Transverse colon (tissue), 4 donors: ENCODE measurements around the gene TMEFF1. TPM values are rescaled to one million over a fixed set of nuclear protein-coding genes. Genes with fewer than 3 reads are reported as not detected.

ENCODE experiments used
- DNase-seq: peaks from one replicate; pipeline ENCODE4 v3.0.0-alpha.2; 2019
- H3K27ac ChIP-seq, 4 donors: fragments of 200-600 bp; sonication (generic); 2 replicates each; pipeline ENCODE4 v1.5.1; 2016 to 2018; ENCODE audit warnings: inconsistent platforms in 4 of 4
- H3K27me3 ChIP-seq: fragments of 200-600 bp; sonication (generic); 2 replicates; pipeline ENCODE4 v1.5.1; 2017; ENCODE audit warnings: inconsistent platforms
- H3K36me3 ChIP-seq, 4 donors: fragments of 200-600 bp; sonication (generic); 2 replicates each; pipeline ENCODE4 v1.5.1; 2017 to 2019; ENCODE audit warnings: inconsistent platforms in 4 of 4
- H3K4me1 ChIP-seq, 4 donors: fragments of 200-600 bp; sonication (generic); 2 replicates each; pipeline ENCODE4 v1.5.1; 2017 to 2020; ENCODE audit warnings: inconsistent platforms in 4 of 4
- H3K4me3 ChIP-seq, 4 donors: fragments of 200-600 bp; sonication (generic); 1 replicate in 1 of 4; 2 replicates in 3 of 4; pipeline versions ENCODE4 v1.5.1 to v1.6.1; 2017 to 2019; ENCODE audit warnings: inconsistent platforms in 4 of 4
- H3K9me3 ChIP-seq, 2 donors: fragments of 200-600 bp; sonication (generic); 2 replicates each; pipeline ENCODE4 v1.5.1; 2017 to 2019; ENCODE audit warnings: inconsistent platforms in 2 of 2
- EP300 ChIP-seq: sonication (generic); formaldehyde crosslinking; IDR thresholded peaks from one replicate; pipeline ENCODE4 v1.6.1; 2017; ENCODE audit warnings: antibody characterized with exemption, low read depth
- POLR2A ChIP-seq: fragments of 450-650 bp; IDR thresholded peaks from one replicate; pipeline ENCODE4 v1.6.1; 2016; ENCODE audit warnings: antibody characterized with exemption, mild to moderate bottlenecking, moderate library complexity
- POLR2AphosphoS5 ChIP-seq, 3 donors: sonication (generic); formaldehyde crosslinking; IDR thresholded peaks; one replicate each; pipeline ENCODE4 v1.6.1; 2016; ENCODE audit warnings: antibody characterized with exemption in 3 of 3
- WGBS, 2 donors: methylation state at CpG; one replicate each; pipeline ENCODE4 v1.1.5; 2018; ENCODE audit warnings: low coverage in 1 of 2; 5-methylcytosine and 5-hydroxymethylcytosine counted together
- in situ Hi-C, 4 donors: fragments of 200-750 bp; cut with MboI; loops; one replicate each; pipeline versions ENCODE4 v1.15.0 to v1.15.1; 2017; ENCODE audit warnings: low sequenced_read_pairs in 3 of 4, low pct_ligation_motif_present in 1 of 4, low pct_unique_long_range_greater_than_20kb in 1 of 4
- intact Hi-C: fragments of 100-400 bp; cut with DNase I; formaldehyde crosslinking; loops from one replicate; pipeline ENCODE4 v1.15.1; 2023; ENCODE audit warnings: low total_unique reads
- total RNA-seq, 4 donors: library from RNA; depleted of rRNA; stranded (reverse); fragments of >200 nt; gene quantifications; one replicate each; pipeline ENCODE4 v1.1.0, GENCODE V29; 2016
- TF ChIP-seq, protein P1 (sequence below), 5 experiments: fragments of 200-600 bp in 3 of 5; fragments of 450-650 bp in 2 of 5; sonication (generic) in 3 of 5; IDR thresholded peaks; 1 replicate in 2 of 5; 2 replicates in 3 of 5; pipeline ENCODE4 v1.5.1; 2016 to 2017; ENCODE audit warnings: antibody characterized with exemption in 5 of 5, inconsistent platforms in 3 of 5, mild to moderate bottlenecking in 2 of 5, moderate library complexity in 1 of 5

Gene TMEFF1
- total RNA-seq, 4 donors from 2014 or later = not detected

DNA sequence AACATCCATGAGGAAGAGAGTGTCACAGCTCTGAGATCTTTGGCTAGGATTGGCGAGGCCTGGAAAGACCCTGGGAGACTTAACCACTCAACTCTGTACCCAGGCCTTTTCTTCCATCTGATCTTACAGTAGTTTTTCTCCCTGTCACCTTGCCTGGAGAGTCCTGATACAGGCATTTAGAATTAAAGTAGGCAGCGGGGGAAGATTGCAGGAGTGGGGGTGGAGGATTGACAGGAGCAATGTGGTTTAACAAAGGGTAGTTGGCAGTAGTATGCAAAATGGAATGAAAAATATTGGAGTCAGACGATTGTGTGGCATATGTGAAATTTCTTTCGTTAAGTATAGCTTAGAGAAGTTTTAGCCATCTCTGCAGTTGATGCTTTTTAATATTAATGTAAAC is 16.9 kb downstream of the TMEFF1 start:
- intact Hi-C loops (no loop called here), in situ Hi-C loops (no loop called here)
- no peak for TF ChIP-seq EP300
- TF ChIP-seq, protein P1, sequence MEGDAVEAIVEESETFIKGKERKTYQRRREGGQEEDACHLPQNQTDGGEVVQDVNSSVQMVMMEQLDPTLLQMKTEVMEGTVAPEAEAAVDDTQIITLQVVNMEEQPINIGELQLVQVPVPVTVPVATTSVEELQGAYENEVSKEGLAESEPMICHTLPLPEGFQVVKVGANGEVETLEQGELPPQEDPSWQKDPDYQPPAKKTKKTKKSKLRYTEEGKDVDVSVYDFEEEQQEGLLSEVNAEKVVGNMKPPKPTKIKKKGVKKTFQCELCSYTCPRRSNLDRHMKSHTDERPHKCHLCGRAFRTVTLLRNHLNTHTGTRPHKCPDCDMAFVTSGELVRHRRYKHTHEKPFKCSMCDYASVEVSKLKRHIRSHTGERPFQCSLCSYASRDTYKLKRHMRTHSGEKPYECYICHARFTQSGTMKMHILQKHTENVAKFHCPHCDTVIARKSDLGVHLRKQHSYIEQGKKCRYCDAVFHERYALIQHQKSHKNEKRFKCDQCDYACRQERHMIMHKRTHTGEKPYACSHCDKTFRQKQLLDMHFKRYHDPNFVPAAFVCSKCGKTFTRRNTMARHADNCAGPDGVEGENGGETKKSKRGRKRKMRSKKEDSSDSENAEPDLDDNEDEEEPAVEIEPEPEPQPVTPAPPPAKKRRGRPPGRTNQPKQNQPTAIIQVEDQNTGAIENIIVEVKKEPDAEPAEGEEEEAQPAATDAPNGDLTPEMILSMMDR (IDR thresholded peaks at IDR 0.05) = no peak
- TF ChIP-seq POLR2AphosphoS5 (IDR thresholded peaks at IDR 0.05) = no peak
- TF ChIP-seq POLR2A = no peak
- no peak for DNase-seq
- H3K27ac ChIP-seq = no peak overlapping the region
- no peak overlapping the region for H3K4me3 ChIP-seq
- WGBS, 2 donors = 82 to 88% methylated on average over 4 of the region's 4 CpGs
- no peaks in the 10 kb centered on the region for H3K9me3 ChIP-seq
- no peaks in the 10 kb centered on the region for H3K36me3 ChIP-seq
- no peaks in the 10 kb centered on the region for H3K4me1 ChIP-seq
- no peaks in the 10 kb centered on the region for H3K27me3 ChIP-seq

GRCh38 chr9:100492952-100493351 is 20.0 kb downstream of the TMEFF1 start:
- no peak overlapping the region for H3K27ac ChIP-seq
- no peak overlapping the region for H3K4me3 ChIP-seq
- in situ Hi-C loops (no loop called here), intact Hi-C loops (no loop called here)
- DNase-seq = no peak
- TF ChIP-seq POLR2A = no peak
- no peak for TF ChIP-seq POLR2AphosphoS5 (IDR thresholded peaks at IDR 0.05)
- TF ChIP-seq, protein P1 (IDR thresholded peaks at IDR 0.05) = no peak
- no peak for TF ChIP-seq EP300
- H3K9me3 ChIP-seq = no peaks in the 10 kb centered on the region
- WGBS, 2 donors = 71 to 81% methylated on average over 2 of the region's 2 CpGs
- no peaks in the 10 kb centered on the region for H3K36me3 ChIP-seq
- H3K27me3 ChIP-seq = no peaks in the 10 kb centered on the region
- H3K4me1 ChIP-seq = no peaks in the 10 kb centered on the region

- Histone ChIP-seq H3K36me3 (no peaks in the 10 kb centered on the region), H3K4me1 (no peaks in the 10 kb centered on the region), H3K27me3 (no peaks in the 10 kb centered on the region), H3K9me3 (no peaks in the 10 kb centered on the region), H3K4me3 (no peak overlapping the region), H3K27ac (no peak overlapping the region)
- intact Hi-C loops = no loop called here
- WGBS, 2 donors = 77 to 86% methylated on average over 5 of the region's 5 CpGs
- in situ Hi-C loops = no loop called here
- DNase-seq = no peak
- TF ChIP-seq POLR2AphosphoS5 (IDR thresholded peaks at IDR 0.05) (no peak), POLR2A (no peak), EP300 (no peak)
- TF ChIP-seq, protein P1 (IDR thresholded peaks at IDR 0.05) = no peak
Observed at GRCh38 chr9:100498592-100498991, 25.6 kb downstream of the TMEFF1 start.

GRCh38 chr9:100499460-100499859 is 26.5 kb downstream of the TMEFF1 start:
- H3K9me3 ChIP-seq = no peaks in the 10 kb centered on the region
- H3K36me3 ChIP-seq = no peaks in the 10 kb centered on the region
- no peaks in the 10 kb centered on the region for H3K27me3 ChIP-seq
- in situ Hi-C loops = no loop called here
- no peak for TF ChIP-seq EP300
- TF ChIP-seq, protein P1 (IDR thresholded peaks at IDR 0.05) = no peak
- no peak for TF ChIP-seq POLR2AphosphoS5 (IDR thresholded peaks at IDR 0.05)
- TF ChIP-seq POLR2A = no peak
- H3K4me3 ChIP-seq = no peak overlapping the region
- no peaks in the 10 kb centered on the region for H3K4me1 ChIP-seq
- 62 to 77% methylated on average over 4 of the region's 4 CpGs for WGBS, 2 donors
- no peak overlapping the region for H3K27ac ChIP-seq
- DNase-seq = no peak
- intact Hi-C loops = no loop called here
